ENCODE measurements around the gene ATP5PF.

DNA sequence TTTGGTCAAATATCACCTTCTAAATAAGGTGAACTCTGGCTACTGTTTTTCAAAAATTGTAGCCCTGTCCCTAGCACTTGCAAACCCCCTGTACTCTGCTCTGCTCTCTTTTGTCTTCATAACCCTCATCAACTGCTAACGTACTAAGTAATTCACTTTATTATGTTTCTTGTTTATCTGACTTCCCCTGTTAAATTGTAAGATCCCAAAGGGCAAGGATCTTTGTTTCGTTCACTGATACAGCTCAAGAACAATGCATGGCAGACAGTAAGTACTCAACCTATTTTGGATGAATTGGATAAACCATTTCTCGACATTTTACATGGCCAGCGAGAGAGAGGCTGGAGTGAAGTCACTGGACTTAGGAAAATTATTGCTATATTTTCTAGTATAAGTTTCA lies 46.9 kb downstream of the ATP5PF start:
- TF ChIP-seq, protein P1, sequence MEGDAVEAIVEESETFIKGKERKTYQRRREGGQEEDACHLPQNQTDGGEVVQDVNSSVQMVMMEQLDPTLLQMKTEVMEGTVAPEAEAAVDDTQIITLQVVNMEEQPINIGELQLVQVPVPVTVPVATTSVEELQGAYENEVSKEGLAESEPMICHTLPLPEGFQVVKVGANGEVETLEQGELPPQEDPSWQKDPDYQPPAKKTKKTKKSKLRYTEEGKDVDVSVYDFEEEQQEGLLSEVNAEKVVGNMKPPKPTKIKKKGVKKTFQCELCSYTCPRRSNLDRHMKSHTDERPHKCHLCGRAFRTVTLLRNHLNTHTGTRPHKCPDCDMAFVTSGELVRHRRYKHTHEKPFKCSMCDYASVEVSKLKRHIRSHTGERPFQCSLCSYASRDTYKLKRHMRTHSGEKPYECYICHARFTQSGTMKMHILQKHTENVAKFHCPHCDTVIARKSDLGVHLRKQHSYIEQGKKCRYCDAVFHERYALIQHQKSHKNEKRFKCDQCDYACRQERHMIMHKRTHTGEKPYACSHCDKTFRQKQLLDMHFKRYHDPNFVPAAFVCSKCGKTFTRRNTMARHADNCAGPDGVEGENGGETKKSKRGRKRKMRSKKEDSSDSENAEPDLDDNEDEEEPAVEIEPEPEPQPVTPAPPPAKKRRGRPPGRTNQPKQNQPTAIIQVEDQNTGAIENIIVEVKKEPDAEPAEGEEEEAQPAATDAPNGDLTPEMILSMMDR (conservative IDR thresholded peaks at IDR 0.05; ENCODE audit: low read length) = no peak
- TF ChIP-seq EZH2phosphoT487 (IDR thresholded peaks at IDR 0.05; ENCODE audit: borderline replicate concordance, low read depth, low read length) = no peak
